ENCODE measurements around the gene OPCML.

The OPCML gene

GRCh38 chr11:132367293-132367692 is 1165.0 kb downstream of the OPCML start:
- DNase-seq: no peak

GRCh38 chr11:132365650-132366049 is 1166.7 kb downstream of the OPCML start:
- no peak for DNase-seq
